ENCODE data around the gene TENT4B.

Gene TENT4B

DNA sequence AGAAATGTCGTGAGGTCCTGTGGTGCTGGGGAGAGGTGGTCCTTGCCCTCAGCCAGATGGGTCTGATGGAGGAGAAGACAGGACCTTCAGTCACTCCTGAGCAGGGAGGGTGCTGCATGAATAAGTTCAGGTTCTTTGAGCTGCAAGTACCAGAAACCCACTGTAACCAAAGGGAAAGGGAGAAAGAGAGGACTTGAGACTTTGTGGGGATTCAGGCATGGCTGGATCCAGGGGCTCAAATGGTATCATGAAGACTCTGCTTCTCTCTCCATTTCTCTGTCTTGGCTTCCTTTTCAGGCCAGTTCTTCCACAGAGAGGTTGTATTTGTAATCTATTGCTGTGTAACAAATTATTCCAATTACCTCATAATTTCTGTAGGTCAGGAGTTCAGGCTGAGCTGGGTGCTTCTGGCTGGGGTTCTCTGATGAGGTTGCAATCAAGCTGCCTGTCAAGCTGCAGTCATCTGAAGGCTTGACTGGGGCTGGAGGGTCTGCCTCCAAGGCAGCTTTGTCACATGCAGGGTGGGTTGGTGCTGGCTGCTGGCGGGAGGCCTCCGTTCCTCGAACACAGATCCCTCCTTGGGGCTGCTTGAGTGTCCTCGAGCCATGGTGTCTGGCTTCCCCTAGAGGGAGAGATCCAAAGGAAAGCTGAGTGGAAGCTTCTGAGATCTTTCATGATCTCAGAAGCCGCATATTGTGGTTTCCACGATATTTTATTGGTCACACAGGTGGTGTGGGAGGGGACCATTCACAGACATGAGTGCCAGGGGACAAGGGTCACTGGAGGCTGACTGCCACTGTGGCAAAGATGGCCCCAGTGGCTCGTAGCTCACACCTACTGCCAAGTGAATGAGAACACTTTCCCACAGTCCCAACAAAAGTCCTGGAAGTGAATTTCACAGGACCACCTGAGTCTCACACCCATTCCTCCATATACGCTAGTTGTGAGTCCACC lies 107.4 kb downstream of the TENT4B start:
- DNase-seq: no peak

DNA sequence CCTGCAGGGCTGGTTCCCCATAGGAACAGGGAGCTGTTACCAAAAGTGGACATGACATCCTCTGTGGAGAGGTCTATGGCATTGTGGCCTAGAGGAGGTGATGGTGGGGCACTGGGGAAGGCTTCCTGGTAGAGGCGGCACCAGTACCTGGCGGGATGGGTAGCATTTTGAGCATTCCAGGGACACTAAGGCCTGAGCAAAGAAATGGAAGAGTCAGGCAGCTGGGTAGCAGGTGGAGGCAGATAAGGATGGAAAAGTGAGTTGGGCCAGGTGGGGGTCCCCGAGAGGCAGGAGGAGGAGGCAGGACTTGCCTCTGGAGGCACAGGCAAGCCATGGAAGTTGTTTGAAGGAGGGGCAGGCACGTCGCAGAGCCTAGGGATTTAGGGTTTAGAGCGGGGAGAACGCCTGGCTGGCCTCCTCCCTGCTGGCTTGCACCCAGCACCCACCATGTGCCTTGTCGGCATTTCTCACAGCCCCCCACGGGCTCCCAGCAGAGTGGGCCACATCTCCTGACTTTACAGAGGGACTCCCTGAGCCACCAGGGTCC lies 108.1 kb downstream of the TENT4B start:
- no peak for DNase-seq

DNA sequence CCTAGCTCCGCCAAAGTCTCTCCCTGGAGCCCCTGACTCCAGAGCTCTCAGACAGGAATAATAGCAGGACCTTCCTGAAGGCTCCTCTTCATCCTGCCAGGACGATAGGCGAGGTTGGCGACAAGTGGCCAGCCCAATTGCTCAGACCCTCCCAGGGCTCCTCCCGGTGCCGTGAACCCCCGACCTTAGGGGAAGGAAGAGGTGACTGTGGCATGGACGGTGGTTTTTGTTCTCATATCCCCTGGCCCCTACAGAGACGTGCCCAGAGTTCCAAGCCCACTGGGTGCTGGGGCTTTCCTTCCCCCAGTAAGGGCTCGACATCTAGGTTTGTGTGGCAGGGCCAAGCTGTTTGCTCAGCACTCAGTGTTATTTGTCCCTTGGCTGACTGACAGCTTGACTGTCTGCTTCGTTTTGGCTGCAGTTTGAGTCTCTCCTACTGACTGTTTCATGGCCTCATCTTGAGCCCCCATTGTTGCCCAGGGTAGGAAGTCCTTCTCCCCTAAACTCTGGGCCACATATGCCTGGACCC lies 108.7 kb downstream of the TENT4B start:
- DNase-seq: no peak

DNA sequence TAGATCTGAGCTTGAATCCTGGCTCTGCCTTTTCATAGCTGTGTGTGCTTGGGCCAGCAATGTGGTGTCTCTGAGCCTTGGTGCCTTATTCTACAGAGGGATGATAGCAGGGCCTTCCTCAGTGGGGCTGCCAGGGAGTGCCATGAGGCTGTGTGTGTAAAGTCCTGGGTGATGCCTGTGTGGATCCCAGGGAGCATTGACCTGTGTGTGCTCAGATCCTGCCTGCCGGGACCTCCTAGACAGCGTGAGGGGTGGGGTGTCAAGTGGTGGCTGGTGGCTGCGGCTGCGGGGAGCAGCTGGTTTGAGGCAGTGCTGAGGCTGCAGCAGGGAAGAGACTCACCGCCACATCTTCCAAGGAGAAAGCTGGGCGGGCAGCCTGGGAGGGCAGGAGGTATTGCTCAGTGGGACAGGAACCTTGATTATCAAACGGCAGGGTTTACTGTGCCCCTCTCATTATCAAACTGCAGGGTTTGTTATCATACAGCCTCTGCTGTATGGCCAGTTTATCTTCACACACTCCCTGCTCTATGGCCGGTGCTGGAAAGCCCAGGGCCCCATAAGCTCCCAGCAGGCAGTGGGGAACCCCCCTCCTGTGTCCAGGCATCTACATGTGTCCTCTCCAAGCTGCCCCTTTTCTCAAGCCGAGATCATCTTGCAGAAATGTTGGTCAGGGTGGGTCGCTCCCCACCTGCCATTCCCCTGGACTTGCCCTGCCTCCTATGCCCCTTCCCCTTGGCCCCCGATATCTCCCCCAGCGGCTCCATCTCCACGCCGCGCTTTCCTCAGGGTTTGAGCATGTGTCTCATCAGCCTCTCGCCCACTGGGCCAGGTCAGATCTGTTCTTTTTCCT lies 110.2 kb downstream of the TENT4B start:
- DNase-seq: no peak

DNA sequence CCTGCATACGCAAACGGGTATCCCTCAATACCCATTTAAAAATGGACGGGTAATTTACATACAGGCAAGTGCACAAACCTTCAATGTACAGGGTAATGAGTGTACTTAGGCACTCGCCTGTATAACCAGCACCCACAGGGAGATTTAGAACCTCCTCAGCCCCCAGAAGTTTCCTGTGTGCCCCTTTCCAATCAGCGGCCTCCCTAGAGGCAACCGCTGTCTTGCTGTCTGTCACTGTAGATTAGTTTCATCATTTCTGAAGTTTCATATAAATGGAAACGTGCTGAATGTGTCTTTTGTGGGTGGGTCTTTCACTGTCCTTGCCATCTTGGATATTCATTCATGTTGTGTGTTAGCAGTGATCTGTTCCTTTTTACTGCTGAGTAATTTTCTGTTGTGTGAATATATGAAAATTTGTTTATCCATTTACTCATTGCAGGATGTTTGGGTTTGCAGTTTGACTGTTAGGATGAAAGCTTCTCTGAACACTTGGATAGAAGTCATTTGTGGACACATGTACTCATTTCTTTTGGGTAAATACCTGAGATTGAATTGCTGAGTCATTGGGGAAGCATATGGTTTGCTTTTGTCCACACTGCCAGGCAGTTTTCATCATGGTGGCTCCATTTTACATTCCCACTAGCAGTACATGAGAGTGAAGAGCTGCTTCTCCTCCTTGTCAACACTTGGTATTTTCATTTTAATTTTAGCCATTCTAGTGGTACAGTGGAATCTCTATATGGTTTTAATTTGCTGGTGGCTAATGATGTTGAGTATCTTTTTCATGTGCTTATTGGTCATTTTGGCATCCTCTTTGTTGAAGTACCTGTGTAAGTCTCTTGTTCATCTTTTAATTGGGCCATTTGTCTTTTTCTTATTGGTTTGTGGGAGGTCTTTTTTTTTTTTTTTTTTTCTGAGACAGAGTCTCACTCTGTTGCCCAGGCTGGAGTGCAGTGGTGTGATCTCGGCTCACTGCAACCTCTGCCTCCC lies 111.1 kb downstream of the TENT4B start:
- DNase-seq: no peak

DNA sequence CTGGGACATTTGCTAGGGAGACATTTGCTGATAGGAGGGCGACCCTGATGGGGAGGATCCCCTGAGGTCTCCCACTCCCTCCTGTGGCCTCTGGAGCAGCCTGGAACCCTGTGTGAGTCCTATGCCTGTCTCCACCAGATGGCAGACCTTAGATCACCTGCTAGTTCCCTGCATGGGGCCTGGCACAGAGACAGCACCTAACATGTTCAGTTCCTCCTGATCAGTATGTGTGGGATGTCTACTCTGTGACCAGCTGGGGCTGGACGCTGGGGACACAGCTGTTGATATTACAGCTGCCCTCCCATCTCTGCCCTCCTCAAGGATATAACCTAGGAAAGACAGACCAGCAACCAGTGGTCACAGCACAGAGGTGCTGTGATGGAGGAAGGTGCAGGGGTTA lies 112.2 kb downstream of the TENT4B start:
- peak; percentile 66 for DNase-seq

DNA sequence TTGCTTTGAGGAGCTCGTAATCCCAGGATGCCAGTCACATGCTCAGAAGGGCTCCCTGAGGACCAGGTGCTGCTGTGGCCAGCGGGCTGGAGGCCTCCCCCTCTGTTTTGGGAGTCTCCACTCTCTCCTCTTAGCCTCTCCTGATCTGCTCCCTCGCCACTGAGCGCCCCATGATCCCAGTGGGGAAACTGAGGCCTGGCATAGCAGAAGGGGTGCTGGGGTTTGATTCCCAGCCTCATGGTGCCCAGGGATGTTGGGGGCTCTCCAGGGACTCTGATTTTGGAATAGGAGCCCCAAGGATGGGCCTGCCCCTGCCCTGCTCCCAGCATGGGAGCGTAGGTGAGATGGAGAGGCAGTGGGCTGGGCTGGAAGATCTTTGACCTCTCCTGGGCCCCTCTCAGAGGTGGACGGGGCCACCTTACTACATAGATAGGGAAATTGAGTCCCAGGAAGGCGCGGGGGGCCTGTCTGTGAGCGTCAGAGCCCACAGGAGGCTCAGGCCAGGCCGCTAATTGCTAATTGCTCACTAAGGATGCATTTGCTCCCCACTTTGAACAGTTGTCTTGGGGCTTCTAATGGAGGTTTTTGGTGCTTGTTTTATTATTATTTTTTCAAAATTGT lies 112.7 kb downstream of the TENT4B start:
- DNase-seq: no peak

DNA sequence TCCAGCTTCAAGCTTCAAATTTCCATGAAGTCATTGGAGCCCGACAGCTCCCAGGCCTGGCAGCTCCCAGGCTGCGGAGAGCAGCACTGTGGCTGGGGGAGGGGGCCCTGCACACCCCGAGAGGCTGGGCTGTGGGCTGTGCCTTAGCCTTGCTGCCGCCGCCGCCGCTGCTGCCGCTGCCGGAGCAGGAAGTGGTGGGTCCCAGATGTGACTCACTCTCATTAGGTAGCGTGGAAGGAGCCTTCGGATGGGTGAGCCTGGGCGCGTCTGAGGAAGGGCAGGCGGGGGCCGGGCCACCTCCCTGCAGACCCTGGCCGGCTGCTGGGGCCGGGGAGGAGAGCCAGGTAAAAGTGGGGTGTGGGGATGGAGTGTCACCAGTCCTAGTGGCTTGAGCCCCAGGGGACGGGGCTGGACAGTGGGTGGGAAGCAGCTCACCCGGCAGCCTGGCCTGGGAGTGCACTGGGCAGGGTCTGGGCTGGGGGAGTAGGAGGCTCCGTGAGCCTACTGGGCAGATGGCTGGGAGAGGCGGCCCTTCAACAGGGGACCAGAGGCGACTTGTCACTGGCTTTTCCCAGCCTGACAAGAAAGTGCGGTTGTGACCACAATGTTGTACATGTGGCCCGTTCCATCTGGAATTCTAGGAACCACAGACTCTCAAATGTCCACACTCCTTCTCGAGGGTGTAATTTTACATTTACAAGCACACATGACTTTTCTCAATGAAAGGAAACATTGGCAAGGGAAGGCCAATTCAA lies 113.4 kb downstream of the TENT4B start, which contains the start of gene ADCY7:
Gene ADCY7 (plus strand): TSS at position 215 of the 755 bp plus-strand sequence. CDS start 21,629 bp downstream, outside the sequence.
- peak; percentile 86 for DNase-seq

DNA sequence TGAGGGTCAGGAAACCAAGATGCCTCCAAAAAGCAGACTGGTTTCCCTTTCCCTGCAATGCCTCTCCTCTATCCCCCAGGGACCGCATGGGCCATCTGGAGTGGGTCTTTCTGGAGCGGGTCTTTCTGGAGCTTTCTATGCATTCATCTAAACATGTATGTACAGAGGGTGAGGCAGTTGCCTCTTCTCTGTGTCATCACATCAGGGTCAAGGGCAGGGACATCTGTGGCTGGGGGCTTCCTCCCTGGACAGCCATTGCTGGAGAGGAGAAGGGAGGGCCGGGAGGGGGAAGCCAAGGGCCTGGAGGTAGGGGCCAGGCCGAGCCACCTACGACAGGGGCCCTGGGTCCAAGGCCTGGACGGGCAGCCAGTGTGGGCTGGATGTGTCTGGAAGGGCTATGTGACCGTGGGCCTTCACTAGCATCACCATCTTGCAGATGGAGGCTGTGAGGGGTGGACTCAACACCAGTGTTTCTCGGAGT lies 114.1 kb downstream of the TENT4B start:
- no peak for DNase-seq

DNA sequence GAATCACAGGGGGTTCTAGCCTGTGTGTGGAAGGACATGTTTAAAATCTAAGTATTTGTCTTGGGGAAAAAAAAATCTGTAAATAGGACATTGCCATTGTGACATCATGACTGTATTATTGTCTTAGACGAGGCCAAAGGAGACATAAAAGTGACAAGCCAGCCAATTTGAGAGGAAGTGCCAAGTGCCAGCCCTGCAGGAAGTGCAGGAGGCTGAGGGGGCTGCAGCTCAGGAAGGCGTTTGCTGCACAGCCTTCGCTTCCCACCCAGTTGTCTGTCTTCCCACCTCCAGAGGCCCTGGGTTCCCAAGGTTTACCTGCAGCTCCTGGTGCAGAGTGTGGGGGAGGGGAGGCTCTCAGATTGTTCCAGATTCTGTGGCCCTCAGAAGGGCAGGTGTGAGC lies 114.5 kb downstream of the TENT4B start:
- no peak for DNase-seq

DNA sequence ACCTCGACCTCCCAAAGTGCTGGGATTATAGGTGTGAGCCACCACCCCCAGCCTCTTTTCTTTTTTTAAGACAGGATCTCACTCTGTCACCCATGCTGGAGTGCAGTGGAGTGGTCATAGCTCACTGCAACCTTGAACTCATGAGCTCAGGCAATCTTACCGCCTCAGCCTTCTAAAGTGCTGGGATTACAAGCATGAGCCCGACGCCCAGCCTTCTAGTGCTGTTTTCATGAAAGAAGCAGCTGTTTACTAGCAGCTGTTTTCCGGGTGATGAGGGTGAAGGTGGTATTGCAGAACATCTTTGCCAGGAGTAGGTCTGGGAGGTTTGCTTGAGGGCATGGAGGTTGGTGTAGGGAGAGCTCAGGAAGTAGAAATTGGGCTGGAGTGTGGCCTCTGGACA lies 115.2 kb downstream of the TENT4B start:
- DNase-seq: no peak

DNA sequence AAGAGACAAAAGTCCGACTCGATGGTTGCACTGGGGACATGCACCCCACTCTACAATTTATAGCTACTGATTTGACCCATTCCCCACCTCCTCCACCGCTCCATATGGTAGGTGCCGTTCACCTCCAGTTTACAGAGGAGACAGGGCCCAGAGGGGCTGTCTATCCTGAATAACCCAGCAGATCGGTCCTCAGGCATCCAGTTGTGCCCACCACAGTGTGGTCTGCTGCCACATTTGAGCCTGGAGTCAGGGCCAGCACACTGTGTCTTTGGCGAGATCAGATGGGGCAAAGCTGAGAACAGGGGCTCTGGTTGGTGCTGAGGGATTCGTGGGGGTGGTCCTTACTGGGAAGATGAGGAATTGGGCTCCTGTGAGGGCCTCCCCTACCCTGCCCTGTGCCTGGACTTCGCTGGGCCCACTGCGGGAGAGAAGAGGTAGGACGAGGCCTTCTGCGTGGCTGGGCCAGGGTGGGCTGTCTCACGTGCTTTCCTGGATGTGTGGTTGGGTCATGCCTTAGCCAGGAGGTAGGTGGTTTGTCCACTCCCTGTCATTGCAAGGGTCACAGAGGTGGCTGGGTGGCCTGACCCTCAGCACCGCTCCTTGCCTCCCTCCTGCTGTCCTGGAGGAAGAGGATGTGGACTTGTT lies 116.1 kb downstream of the TENT4B start:
- no peak for DNase-seq

DNA sequence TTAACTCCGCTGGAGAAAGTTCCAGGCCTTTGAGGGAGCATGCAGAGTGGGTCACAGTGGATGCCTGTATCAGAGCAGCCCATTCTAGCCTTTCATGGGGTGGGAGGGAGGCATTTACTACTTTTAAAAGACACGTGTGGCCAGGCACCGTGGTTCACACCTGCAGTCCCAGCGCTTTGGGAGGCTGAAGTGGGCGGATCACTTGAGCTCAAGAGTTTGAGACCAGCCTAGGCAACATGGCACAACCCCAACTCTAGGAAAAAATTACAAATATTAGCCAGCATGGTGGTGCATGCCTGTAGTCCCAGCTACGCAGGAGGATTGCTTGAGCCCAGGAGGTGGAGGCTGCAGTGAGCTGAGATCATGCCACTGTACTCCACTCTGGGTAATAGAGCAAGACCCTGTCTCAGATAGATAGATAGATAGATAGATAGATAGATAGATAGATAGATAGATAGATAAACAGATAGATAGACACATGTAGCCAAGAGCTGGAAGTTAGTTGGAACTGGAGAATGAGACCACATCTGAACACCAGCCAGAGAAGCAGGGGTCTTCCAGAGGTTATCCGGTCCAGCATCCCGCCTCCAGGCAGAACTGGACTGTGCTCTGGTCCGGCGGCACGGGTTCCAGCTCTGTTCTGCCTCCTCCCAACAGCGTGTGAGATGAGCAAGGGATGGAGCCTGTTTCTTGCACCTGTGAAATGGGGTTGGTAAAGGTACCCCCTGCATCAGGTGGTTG lies 116.8 kb downstream of the TENT4B start:
- no peak for DNase-seq

DNA sequence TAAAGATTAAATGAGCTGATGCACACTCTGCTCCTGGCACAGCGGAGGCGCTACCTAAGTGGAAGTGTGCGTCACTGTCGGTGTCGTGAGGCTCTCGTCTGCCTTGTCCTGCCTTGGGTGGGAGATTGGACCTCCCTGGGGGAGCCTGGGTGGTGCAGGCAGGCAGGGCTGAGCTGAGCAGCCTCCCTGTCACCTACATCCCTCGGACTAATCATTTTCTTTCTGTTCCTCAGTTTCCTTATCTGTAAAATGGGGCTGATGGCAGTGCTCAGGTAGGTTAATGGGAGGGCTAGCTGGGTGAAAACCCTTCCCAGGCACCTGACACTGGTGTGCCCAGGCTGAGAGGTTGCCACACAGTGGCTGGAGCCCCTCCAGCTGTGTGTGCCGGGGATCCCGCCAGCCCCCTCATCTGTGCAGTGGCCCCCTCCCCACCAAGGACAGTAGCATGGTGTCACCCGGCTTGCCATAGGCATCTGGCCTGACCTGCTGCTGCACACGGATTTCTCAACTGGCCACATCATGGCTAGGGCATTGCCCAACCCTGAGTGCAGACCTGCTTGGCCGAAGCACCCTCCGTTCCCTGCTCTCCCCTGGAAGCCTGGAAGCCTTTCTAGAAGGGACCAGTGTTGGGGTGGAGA lies 117.5 kb downstream of the TENT4B start:
- no peak for DNase-seq

DNA sequence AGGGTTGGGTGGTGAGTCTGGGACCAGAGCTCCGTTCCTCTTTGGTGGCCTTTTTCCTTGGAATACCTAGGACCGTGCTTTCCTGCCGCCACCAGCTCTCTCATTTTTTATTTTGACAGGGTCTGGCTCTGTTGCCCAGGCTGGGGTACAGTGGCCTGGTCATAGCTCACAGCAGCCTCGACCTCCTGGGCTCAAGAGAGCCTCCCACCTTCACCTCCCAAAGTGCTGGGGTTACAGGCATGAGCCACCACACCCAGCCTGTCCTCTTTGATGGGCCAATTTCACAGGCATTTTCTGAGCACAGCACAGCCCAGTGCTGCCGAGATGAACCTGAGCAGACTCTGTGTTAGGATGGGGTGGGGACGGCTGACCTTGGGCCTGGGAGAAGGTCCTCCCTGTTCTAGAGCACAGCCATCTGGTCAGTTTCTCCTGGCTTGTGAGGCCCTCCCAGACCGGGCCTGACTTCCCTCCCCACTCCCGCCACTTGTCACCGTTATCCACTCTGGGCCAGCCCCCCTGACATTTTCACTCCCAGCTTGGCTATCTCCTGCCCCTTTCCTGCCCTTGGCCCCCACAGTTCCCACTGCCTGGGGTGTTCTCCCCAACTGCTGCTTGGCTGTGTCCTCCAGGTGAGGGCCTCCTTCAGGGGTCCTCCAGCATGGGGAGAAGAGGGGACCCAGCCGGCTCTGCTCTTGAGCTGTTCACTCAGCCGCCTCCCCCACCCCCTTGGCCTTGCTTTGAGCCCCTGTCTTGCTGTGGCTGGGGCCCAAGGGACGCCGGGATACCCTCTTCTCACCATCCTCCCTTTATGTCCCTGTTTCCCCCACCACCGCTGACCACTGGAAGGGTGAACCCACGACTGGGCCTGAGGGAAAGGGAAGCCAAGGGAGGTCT lies 118.3 kb downstream of the TENT4B start:
- no peak for DNase-seq

DNA sequence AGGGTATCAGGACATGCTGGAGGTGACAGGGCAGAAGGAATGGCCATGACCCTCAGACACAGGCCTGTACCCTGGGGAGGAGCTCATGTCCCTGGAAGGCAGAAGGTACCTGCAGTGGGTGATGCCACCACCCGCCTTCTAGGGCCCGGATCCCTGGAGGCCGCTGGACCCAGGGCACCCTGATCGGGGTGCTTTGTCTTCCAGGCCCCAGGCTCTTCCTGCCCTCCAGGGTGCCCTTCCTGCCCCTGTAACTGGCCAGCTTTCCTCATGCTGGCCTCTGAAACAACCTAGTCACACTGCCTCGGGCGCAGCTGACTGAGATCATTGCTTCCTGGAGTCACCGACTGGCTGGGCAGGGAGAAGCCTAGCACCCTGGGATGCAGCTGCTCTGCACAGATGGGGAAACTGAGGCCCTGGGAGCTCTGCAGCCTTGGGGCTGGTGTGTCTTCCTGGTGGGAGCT lies 119.0 kb downstream of the TENT4B start:
- no peak for DNase-seq

DNA sequence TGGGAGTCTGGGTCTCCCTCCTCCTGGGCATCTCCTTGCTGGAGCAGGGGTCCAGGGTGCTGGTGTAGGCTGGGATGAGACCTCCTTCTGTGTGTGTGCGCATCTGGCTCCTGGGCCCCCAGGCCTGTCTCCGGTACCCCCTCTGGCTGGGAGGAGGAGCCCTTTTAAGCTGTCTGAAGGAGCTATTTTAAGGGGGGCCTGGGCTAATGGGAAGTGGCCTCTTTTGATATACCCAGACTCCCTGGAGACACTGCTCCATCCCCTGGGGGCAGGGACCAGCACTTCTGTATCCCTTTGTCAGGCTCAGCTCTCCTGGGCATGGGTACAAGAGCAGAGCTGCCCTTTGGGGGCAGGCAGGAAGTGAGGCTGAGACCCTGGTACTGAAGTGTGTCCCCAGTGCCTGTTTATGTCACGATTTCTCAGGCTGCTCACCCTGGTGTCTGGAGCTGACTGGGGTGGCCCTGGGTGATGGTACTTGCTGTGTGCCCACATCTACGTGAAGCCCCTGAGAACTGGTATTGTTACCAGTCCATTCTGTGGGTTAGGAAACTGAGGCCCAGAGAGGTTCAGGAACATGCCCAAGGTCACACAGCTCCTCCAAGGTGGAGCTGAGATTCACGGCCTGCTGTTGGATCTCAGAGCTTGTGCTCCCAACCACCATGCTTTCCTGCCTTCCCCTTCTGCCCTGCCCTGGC lies 119.7 kb downstream of the TENT4B start:
- no peak for DNase-seq
